Right lung (tissue), 5 donors: Measurements from ENCODE around the gene SORCS2. TPM values are rescaled to one million over a fixed set of nuclear protein-coding genes. Genes with fewer than 3 reads are reported as not detected.
A peak's percentile ranks its signal among the peaks of the same experiment; 100 is the strongest.

ENCODE experiments used
- DNase-seq, 2 donors: peaks; one replicate each; pipeline ENCODE4 v3.0.0-alpha.2; 2013
- polyA plus RNA-seq, 5 donors: library from polyadenylated mRNA; unstranded; fragments of 120-200 nt; gene quantifications; one replicate each; pipeline versions ENCODE4 v1.2.1 to v1.2.3, GENCODE V29; 2013; ENCODE audit warnings: inconsistent platforms in 1 of 5, low replicate concordance in 1 of 5; ENCODE audit not compliant: insufficient read length in 5 of 5, insufficient read depth in 1 of 5

Gene SORCS2
- polyA plus RNA-seq, 5 donors = 4.8 to 8.6 (median 5.8) TPM

GRCh38 chr4:7371210-7371941 is 179.0 kb downstream of the SORCS2 start:
- DNase-seq = no peak

- no peak for DNase-seq
Observed at GRCh38 chr4:7372673-7373072, 180.3 kb downstream of the SORCS2 start.

- no peak for DNase-seq
Observed at GRCh38 chr4:7374571-7374970, 182.2 kb downstream of the SORCS2 start.

GRCh38 chr4:7375427-7375826 is 183.1 kb downstream of the SORCS2 start:
- peak in 1 of 2 donors; percentile 74 for DNase-seq

- no peak for DNase-seq
Observed at GRCh38 chr4:7377223-7377865, 185.0 kb downstream of the SORCS2 start.

- no peak for DNase-seq
Observed at GRCh38 chr4:7379186-7379585, 186.8 kb downstream of the SORCS2 start.

GRCh38 chr4:7379719-7380118 is 187.4 kb downstream of the SORCS2 start:
- no peak for DNase-seq

- DNase-seq = no peak
Observed at GRCh38 chr4:7381221-7381889, 189.0 kb downstream of the SORCS2 start.

- no peak for DNase-seq
Observed at GRCh38 chr4:7381890-7382633, 189.7 kb downstream of the SORCS2 start.

- no peak for DNase-seq
Observed at GRCh38 chr4:7382634-7383014, 190.3 kb downstream of the SORCS2 start.

- no peak for DNase-seq
Observed at GRCh38 chr4:7383266-7383665, 190.9 kb downstream of the SORCS2 start.

GRCh38 chr4:7384003-7384928 is 191.9 kb downstream of the SORCS2 start:
- DNase-seq = no peak

GRCh38 chr4:7384929-7385890 is 192.9 kb downstream of the SORCS2 start:
- no peak for DNase-seq

- no peak for DNase-seq
Observed at GRCh38 chr4:7387925-7388324, 195.6 kb downstream of the SORCS2 start.

- no peak for DNase-seq
Observed at GRCh38 chr4:7388627-7389026, 196.3 kb downstream of the SORCS2 start.

GRCh38 chr4:7389101-7389701 is 196.9 kb downstream of the SORCS2 start:
- no peak for DNase-seq

GRCh38 chr4:7389719-7390118 is 197.4 kb downstream of the SORCS2 start:
- no peak for DNase-seq

- DNase-seq = no peak
Observed at GRCh38 chr4:7390336-7390735, 198.0 kb downstream of the SORCS2 start.

GRCh38 chr4:7390906-7391636 is 198.7 kb downstream of the SORCS2 start:
- DNase-seq = no peak
